ENCODE measurements around the gene SRSF4.
"Not testable (repeated sequence)": the region's sequence is repeated elsewhere in the genome, so short reads cannot be mapped to it uniquely, and the experiment has no call there.

The SRSF4 gene

GRCh38 chr1:29162476-29163138 is 19.1 kb downstream of the SRSF4 start:
- no peak for DNase-seq

DNA sequence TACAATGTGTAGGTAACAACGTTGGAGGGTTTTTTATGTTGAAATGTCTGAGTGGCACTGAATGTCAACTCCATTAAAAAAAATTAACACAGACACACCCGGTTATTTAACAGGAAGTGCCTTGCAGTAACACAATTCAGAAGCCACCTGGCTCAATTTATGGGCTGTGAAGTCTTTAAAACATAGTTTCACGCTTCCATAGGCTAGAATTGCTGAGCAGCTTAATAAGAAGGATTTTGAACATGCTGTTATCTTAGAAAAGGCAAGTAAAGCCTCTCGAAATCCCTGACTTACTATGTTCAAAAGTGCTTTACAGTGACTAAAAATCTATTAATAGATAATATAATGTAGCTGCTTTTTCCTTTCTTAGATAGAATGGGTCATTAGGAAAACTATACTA is 19.7 kb downstream of the SRSF4 start:
- no peak for DNase-seq

- no peak for DNase-seq
These were observed 21.9 kb downstream of the SRSF4 start for GRCh38 chr1:29159773-29160172.

DNA sequence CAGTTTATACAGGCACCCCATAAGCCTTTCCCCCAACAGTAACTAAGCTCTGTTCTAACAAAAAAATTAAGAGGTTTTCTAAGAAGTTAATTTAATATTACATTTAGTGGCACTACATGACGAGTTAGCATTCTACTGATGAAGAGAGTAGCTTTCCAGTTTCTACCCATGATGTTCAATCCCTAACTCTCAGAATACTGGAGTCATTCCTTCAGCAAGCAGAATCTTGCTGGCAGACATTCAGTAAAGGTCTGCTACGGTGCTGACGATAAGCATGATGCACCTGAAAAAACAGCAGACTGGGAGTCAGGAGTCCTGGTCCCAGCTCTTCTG is 24.5 kb downstream of the SRSF4 start:
- DNase-seq, result no peak

DNA sequence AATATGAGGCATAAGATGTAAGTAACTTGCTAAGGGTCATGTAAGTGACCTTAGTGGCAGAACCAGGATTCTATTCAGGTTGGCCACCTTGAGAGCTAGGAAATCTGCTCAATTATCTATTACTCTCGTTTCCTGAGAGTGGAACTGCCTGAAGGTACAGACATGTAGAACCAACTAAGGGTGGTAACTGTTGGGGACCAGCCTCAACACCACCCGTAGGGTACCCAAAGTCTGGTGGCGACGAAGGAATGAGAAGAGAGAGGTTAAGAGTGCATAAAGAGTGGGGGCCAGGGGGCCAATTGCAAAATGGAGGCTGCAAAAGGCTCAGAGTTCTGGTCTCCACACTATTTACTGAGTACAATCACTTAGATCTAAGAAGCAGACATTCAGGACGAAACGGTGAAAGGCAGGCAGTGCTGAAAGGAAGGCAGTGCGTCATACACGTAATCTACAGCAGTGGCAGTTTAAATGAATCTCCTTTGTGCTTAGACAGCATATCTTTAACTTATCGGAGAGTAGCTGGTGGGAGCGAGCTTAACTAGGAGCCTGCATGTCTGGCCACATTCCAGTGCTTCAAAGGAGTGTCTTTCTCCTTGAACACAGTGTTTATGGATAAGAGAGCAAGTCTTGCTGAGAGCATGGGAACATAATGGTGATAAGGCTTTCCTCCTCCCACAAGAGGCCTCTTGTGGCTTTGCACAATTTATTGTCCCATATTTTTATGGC is 25.0 kb downstream of the SRSF4 start:
- no peak for DNase-seq

- no peak for DNase-seq
These were observed 29.5 kb downstream of the SRSF4 start for GRCh38 chr1:29152046-29152805.

- DNase-seq, result not testable (repeated sequence)
These were observed 31.4 kb downstream of the SRSF4 start for GRCh38 chr1:29150346-29150745.

DNA sequence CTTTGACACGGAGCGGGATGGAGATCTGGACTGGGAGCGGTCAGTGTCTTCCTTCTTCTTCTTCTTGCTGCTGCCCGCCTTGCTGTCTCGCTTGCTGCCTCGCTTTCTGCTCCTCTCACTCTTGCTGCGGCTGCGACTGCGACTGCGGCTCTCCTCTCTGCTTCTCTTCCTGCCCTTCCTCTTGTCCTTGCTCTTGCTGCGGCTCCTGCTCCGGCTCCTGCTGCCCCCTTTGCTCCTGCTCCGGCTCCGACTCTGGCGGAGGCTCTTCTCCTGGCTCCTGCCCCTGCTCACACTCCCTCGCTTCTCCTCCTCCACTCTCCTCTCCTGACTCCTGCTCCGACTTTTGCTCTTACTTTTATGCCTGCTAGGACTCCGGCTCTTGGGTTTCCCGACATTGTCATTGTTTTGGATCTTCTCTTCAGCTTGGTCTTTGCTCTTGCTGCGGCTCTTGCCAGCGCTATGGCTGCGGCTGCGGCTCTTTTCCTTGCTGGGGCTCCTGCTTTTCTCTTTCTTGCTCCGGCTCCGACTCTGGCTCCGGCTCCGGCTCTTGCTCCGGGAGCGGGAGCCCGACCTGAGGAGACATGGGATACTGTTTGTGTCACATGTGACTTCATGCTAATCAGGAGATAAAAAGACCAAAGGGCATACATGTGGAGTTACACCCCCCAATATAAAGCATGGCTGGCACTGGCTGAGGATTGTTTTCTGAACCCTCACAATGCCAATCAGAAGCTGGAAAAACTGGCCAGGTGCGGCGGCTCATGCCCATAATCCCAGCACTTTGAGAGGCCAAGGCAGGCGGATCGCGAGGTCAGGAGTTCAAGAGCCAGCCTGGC is 32.8 kb downstream of the SRSF4 start:
- no peak for DNase-seq

DNA sequence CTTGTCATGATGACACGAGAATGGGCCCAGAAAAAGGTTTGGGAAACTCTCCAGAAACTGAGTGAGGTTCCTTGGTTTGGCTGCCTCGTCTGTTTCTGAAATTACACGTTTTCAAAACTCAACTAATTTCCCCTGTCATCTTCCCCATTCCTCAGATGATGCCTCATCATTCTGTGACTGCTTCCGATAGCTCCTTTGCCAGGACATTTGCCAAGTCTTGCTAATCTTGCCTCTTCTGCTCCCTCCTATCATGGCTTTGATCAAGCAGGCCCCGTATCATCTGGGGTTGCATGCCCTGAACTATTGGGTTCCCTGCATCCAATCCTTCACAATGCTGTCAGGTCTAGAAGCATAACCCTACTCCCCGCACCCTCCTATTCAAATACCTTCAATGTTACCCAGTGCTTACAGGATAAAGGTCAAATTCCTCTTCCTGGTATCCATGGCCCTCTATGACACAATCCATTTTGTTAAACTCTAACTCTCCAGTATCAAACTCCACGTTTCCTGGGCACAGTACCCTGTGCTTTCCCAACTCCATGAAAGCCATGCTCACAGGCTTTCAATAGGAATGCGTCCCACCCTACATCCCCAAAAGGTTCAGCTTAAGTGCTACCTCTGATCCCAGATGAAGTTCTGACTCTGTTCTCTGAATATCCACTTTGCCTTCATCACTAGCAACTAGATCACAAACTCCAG is 35.8 kb downstream of the SRSF4 start:
- no peak for DNase-seq

DNA sequence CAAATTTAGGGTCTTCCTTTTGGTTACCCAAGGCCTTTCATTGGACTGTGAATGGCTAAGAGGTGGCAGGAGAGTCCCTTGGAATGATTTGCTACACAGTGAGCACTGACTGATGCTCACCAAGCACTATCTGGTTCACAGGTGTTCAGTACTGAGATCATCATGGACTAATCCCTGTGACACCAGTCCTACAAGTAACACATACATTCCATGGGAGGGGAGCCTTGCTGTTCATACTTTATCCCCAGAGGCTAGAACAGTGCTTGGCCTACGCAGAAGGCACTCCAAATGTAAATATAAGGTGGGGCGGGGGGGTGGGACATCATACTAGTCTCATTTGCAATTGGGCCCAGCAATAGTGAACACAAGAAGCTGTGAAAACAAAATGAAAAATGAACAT is 37.5 kb downstream of the SRSF4 start:
- no peak for DNase-seq

GRCh38 chr1:29142714-29143113 is 39.0 kb downstream of the SRSF4 start:
- DNase-seq, result no peak

DNA sequence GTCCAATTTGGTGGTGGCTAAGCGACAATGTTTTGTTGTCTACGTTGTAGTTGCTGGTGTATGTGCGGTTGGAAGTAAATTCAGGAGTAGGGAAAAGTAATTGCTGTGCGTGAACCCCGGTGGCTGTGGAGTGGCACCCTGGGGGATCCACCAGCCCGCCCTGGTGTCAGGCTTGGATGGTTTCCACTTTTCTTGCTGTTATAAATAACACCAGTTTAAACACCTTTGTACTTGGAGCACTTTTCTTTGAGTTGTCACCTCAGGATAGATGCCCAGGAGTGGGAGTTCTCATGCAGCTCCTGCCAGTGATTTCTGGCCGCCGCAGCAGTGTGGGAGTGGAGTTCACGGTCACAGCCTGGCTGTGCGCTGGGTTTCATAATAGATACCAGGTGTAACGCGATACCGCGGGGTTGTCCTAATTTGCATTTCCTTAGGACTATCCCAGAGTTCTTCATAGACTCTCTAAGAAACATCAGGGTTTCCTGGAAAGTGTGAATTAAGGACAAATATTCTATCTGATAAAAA is 45.2 kb downstream of the SRSF4 start:
- DNase-seq, result no peak

- no peak for DNase-seq
These were observed 47.0 kb downstream of the SRSF4 start for GRCh38 chr1:29134695-29135028.

DNA sequence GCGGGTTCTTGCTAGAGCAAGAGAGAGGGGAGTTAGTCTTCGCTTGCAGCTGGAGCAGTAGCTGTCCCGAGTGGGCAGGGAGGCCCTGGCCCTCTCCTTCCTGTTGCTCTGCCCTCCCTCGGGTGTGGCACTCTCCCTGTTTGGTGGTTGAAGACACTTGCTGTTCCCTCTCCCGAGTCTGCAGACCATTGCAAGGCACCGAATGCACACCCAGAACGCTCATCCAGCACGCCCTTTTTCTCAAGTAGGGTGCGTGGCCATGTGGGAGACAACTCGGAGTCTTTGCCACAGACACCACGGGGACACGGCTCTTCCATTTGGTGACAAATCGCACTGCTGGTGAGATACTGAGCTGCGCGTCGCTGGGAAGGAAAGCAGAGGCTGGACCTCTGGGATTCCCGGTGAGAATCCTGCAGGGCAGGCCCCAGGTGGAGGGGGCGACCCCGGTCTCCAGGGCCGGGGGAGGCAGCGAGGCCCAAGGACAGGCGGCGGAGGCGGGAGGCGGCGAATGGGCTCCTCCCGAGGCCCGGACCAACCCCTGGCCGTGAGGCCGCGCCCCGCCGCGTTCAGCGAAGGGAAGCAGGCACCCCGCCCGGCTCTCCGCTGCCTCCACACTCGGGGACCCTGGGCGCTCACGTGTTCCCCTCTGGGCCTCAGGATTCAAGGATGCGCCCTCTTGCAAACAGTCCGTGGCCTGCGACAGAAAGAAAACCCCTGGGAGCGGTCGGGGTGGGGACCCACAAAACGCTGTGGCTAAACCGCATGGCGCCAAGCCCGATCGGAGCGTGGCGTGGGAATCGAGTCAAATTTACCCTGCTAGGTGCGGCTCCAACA is 47.6 kb downstream of the SRSF4 start:
- DNase-seq, result no peak

- not testable (repeated sequence) for DNase-seq
These were observed 50.6 kb downstream of the SRSF4 start for GRCh38 chr1:29131056-29131455.

GRCh38 chr1:29129916-29130315 is 51.8 kb downstream of the SRSF4 start:
- no peak for DNase-seq

- no peak for DNase-seq
These were observed 53.0 kb downstream of the SRSF4 start for GRCh38 chr1:29128739-29129138.

GRCh38 chr1:29126198-29126597 is 55.5 kb downstream of the SRSF4 start:
- DNase-seq, result no peak

DNA sequence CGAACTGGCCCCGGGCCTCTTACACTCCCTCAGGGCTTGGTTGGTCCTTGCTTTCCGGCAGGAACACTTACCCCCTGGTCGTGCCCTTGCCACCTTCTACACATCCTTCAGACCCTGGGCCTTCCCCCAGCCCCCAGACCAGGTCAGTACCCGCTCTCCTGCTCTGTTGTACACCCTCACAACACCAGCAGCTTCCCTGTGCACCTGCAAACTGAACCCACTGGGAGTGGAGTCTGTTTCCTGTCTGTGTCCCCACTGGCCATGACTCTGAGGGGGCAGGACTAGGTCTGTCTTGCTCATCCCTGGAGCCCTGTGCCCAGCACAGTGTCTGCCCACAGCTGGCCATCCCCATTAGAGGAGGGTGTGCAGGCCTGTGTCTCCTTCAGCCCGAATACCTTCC is 55.9 kb downstream of the SRSF4 start:
- no peak for DNase-seq

DNA sequence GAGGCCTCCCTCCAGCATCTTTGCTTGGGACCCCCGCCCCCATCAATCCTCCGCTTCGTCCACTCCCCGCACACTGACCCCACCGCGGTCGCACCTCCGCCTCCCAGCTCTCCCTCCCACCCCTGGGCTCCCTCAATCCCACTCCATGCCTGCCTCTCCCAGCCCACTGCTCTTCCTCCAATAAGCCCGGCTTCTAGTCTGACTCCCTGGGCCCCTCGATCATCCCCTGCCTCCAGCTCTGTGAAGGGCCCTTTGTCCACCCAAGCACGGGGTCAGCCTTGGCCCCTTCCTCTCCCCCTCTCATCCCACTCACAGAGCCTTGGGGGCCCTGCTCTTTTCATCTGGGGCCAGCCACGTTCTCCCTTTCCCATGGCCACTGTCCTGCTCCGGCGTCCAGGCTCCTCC is 56.5 kb downstream of the SRSF4 start:
- DNase-seq, result no peak

Data from activated CD4-positive, alpha-beta T cell treated with anti-CD3 and anti-CD28 coated beads, Interleukin-10, Interleukin-2, amounts not matched to agents 100 ng/mL and 50 ng/mL, durations not matched to agents 16 hours and 8 hours (primary cell).